HG03066 (cell line): ENCODE data around the gene RAPGEF6.
"Not testable (repeated sequence)": the region's sequence is repeated elsewhere in the genome, so short reads cannot be mapped to it uniquely, and the experiment has no call there.

Experiments used
- ATAC-seq: cut with Tn5 transposase; IDR thresholded peaks from one replicate; pipeline ENCODE4 v1.9.1; 2021; ENCODE audit warnings: low read depth; ENCODE audit not compliant: unreplicated experiment

The RAPGEF6 gene

GRCh38 chr5:131459216-131459615, 175.8 kb downstream of the RAPGEF6 start:
- ATAC-seq, result no peak

DNA sequence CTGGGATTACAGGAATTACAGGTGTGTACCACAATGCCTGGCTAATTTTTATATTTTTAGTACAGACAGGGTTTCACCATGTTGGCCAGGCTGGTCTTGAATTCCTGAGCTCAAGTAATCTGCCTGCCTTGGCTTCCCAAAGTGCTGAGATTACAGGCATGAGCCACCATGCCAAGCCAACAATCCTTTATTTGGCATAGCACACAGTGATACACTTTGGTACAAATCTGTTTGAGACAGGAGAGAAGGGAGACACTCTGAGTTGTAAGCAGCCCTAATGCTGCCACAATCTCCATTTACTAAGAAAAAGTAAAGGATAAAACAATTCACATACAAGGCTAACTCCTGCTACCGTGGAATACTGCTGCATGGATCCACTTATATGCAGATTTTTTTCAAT, 177.8 kb downstream of the RAPGEF6 start:
- ATAC-seq, result no peak

- ATAC-seq, result no peak
Measured at GRCh38 chr5:131450941-131451340, 184.1 kb downstream of the RAPGEF6 start.

- no peak for ATAC-seq
Measured at GRCh38 chr5:131441184-131441583, 193.8 kb downstream of the RAPGEF6 start.

- no peak for ATAC-seq
Measured at GRCh38 chr5:131436081-131436480, 198.9 kb downstream of the RAPGEF6 start.

DNA sequence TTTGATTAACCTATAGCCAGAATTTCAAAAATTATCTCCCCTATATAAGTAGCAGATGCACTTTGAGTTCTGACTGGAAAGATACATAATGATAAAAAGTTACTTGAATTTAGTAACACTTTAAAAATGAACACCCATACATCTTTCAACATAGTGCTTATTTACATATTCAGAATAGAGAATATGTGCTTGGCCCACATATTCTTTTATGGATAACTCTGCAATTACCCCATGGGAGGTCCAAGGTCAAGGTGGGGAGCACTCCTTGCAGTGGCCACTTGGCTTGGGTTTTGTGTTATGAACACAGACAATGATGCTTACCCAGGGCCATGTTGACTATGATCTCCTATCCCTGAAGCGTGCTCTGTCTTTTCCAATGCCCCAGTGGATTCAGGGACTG, 201.9 kb downstream of the RAPGEF6 start:
- ATAC-seq, result no peak

- no peak for ATAC-seq
Measured at GRCh38 chr5:131431794-131432193, 203.2 kb downstream of the RAPGEF6 start.

GRCh38 chr5:131430794-131431193, 204.2 kb downstream of the RAPGEF6 start:
- no peak for ATAC-seq

DNA sequence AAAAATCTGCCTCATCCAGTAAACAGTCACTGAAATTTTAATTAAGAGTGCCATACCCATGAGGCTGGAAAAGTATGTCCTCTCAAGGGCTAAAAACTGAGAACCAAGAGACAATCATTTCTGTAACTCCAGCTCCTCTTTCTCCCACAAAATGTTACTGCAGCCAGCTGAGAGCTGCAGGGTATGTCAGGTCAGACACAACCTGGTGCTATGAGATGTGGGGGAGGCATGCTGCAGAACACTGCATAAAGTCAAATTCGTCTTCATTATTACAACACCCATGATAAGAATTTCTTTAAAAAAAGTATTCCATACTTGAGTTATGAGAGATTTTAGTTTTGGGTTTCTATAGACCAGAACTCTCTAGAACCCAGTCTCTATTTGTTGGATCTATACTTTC, 209.0 kb downstream of the RAPGEF6 start:
- ATAC-seq, result no peak

- no peak for ATAC-seq
Measured at GRCh38 chr5:131423056-131423455, 212.0 kb downstream of the RAPGEF6 start.

GRCh38 chr5:131419877-131420276, 215.2 kb downstream of the RAPGEF6 start:
- no peak for ATAC-seq

- no peak for ATAC-seq
Measured at GRCh38 chr5:131418846-131419245, 216.2 kb downstream of the RAPGEF6 start.

DNA sequence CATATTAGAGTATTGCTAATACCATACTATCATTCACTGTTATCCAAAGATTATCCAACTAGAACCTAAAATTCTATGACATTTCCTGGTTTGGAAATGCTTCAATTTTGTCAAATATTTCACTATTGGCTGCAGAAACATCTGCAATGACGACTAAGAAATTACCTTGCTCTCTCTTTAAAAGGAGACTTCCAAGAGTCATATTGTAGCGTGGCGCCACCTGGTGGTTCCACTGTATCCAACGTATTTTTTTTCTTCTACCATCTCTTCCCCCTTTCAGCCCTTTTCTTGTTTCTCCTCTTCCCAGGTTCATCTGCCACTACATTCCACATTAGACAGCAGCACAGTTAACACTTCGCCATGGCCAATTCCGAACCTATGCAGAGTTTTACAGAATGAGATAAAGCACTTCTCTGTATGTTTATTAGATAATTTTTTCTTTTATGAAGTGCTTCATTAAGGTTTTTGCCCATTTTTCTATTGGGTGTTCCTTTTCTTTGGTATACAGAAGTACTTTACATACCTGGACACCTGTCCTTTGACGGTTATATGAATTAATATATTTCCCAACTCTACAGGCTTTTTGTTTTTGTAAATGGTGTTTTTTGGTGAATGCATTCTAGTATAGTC, 217.7 kb downstream of the RAPGEF6 start:
- ATAC-seq, result peak; percentile 31

DNA sequence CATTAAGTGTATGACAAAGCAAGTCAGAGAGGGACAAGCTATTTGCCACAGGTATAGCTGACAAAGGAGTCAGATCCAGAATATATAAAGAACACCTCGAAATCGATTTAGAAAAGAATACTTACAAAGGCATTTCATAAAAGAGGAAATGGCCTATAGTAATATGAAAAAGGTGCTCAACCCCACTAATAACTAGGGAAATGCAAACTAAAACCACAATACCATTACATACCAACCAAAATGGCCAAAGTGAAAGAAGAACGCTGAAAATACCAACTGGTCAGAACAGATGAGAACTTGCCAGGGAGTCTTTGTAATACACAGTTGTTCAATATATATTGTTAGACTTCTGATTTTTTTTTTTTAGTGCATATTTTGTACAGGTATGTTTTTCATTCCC, 218.3 kb downstream of the RAPGEF6 start:
- ATAC-seq, result peak; percentile 83

- peak; percentile 57 for ATAC-seq
Measured at GRCh38 chr5:131413605-131414559, 221.1 kb downstream of the RAPGEF6 start.

DNA sequence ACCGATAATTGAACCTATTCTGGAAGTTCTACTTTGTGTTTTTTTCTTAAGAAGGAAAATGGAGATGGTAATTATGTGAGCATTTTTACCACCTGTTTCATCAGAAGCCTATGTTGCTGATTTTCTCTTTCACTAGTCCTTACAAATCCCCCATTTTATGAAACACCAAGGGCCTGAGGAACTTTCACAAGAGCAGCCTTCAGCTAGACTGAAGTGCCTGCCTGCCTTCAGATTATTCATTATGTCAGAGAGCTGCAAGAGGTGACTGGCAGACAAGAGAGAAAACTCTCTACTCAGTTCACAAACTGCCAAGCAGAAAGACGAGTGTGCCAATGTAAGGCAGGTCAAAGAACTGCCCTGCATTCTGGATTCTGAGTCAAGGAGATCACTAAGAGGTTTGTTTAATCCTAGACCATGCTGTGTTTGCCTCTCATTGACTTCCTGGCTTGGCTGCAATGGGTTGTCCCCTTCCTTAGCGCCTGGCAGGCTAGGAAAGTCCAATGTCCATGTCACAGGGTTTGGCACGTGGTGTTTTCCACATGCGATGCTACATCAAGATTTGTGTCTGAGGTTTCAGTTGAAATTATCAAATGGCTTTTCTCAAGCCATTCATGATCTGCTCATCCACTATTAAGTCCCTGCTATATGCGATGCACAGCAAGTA, 227.9 kb downstream of the RAPGEF6 start:
- no peak for ATAC-seq

DNA sequence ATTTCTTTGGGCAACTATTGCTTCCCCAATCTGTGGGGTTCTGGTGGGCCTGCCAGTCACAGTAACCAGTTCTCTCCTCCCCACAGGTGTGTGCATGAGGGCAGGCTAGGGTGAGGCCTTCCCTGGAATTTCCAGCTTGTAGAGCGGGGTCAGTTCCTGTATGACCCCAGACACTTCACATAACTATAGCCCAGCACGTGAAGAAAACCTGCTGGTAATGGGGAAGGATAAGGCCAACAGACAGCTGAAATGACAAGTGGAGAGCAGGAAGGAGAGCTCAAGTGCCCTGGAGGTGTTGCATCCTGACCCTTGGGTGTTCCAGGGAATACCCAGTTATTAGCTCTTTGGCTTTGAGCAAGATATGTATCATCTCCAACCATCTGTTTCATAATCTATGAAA, 229.0 kb downstream of the RAPGEF6 start:
- ATAC-seq, result no peak

- ATAC-seq, result no peak
Measured at GRCh38 chr5:131405674-131406073, 229.4 kb downstream of the RAPGEF6 start.

- no peak for ATAC-seq
Measured at GRCh38 chr5:131400585-131400984, 234.4 kb downstream of the RAPGEF6 start.

- not testable (repeated sequence) for ATAC-seq
Measured at GRCh38 chr5:131399007-131399406, 236.0 kb downstream of the RAPGEF6 start.

- no peak for ATAC-seq
Measured at GRCh38 chr5:131396630-131397273, 238.3 kb downstream of the RAPGEF6 start.
